ENCODE results near the gene ANKRD34A.
"Not testable (repeated sequence)": the region's sequence is repeated elsewhere in the genome, so short reads cannot be mapped to it uniquely, and the experiment has no call there.

The ANKRD34A gene

GRCh38 chr1:145936247-145936646 is 28.1 kb downstream of the ANKRD34A start:
- Histone ChIP-seq H3K27ac (no peak overlapping the region), H3K9me3 (ENCODE audit: control insufficient read depth, low read length) (no peaks in the 10 kb centered on the region), H2AFZ (no peak overlapping the region), H3K4me1 (no peaks in the 10 kb centered on the region), H3K27me3 (ENCODE audit: control insufficient read depth, insufficient read depth, low read length) (no peaks in the 10 kb centered on the region), H3K4me3 (ENCODE audit: low read depth, low read length) (no peak overlapping the region), H3K79me2 (no peaks in the 10 kb centered on the region), H3K4me2 (ENCODE audit: low read length) (no peak overlapping the region), H3K9ac (no peak overlapping the region), H3K36me3 (ENCODE audit: control insufficient read depth, insufficient read depth, low read length) (no peaks in the 10 kb centered on the region)
- no peak for TF ChIP-seq CTCF (IDR thresholded peaks at IDR 0.05)

- no peak overlapping the region for H3K4me2 ChIP-seq (ENCODE audit: low read length)
- no peak for TF ChIP-seq CTCF (IDR thresholded peaks at IDR 0.05)
- no peaks in the 10 kb centered on the region for H3K9me3 ChIP-seq (ENCODE audit: control insufficient read depth, low read length)
- no peak overlapping the region for H3K9ac ChIP-seq
- no peak overlapping the region for H2AFZ ChIP-seq
- no peak overlapping the region for H3K4me3 ChIP-seq (ENCODE audit: low read depth, low read length)
- no peaks in the 10 kb centered on the region for H3K36me3 ChIP-seq (ENCODE audit: control insufficient read depth, insufficient read depth, low read length)
- H3K27ac ChIP-seq = no peak overlapping the region
- no peaks in the 10 kb centered on the region for H3K4me1 ChIP-seq
- H3K79me2 ChIP-seq = no peaks in the 10 kb centered on the region
- no peaks in the 10 kb centered on the region for H3K27me3 ChIP-seq (ENCODE audit: control insufficient read depth, insufficient read depth, low read length)
These were observed 28.7 kb downstream of the ANKRD34A start for GRCh38 chr1:145935708-145936107.

GRCh38 chr1:145932522-145933009 is 31.8 kb downstream of the ANKRD34A start:
- not testable (repeated sequence) for H3K27ac ChIP-seq; H3K4me1 ChIP-seq; H3K4me2 ChIP-seq (ENCODE audit: low read length); H3K4me3 ChIP-seq (ENCODE audit: low read depth, low read length); H2AFZ ChIP-seq; H3K79me2 ChIP-seq; H3K27me3 ChIP-seq (ENCODE audit: control insufficient read depth, insufficient read depth, low read length); H3K36me3 ChIP-seq (ENCODE audit: control insufficient read depth, insufficient read depth, low read length); H3K9me3 ChIP-seq (ENCODE audit: control insufficient read depth, low read length); H3K9ac ChIP-seq

GRCh38 chr1:145927916-145928643 is 36.3 kb downstream of the ANKRD34A start:
- H3K4me1 ChIP-seq = no peaks in the 10 kb centered on the region
- TF ChIP-seq CTCF (IDR thresholded peaks at IDR 0.05) = no peak
- H3K27ac ChIP-seq = peak overlapping the region; percentile 99
- H3K4me3 ChIP-seq (ENCODE audit: low read depth, low read length) = peak overlapping the region; percentile 96
- peak overlapping the region; percentile 87 for H2AFZ ChIP-seq
- peak overlapping the region; percentile 83 for H3K4me2 ChIP-seq (ENCODE audit: low read length)
- no peaks in the 10 kb centered on the region for H3K9me3 ChIP-seq (ENCODE audit: control insufficient read depth, low read length)
- no peaks in the 10 kb centered on the region for H3K79me2 ChIP-seq
- H3K9ac ChIP-seq = peak overlapping the region; percentile 80
- no peaks in the 10 kb centered on the region for H3K36me3 ChIP-seq (ENCODE audit: control insufficient read depth, insufficient read depth, low read length)
- no peaks in the 10 kb centered on the region for H3K27me3 ChIP-seq (ENCODE audit: control insufficient read depth, insufficient read depth, low read length)

GRCh38 chr1:145927063-145927886 is 37.1 kb downstream of the ANKRD34A start, which contains the start of gene RBM8A:
TSS of gene RBM8A (minus strand) at chr1:145927484. CDS start at chr1:145927426, 58 bp downstream.
- no peaks in the 10 kb centered on the region for H3K79me2 ChIP-seq
- H3K36me3 ChIP-seq (ENCODE audit: control insufficient read depth, insufficient read depth, low read length) = no peaks in the 10 kb centered on the region
- peak within 1 kb of the TSS; percentile 87 for H3K4me2 ChIP-seq (ENCODE audit: low read length)
- peak within 1 kb of the TSS; percentile 99 for H3K27ac ChIP-seq
- TF ChIP-seq CTCF (IDR thresholded peaks at IDR 0.05) = peak; percentile 64
- no peaks in the 10 kb centered on the region for H3K27me3 ChIP-seq (ENCODE audit: control insufficient read depth, insufficient read depth, low read length)
- H3K9ac ChIP-seq = peak within 1 kb of the TSS; percentile 80
- peak within 1 kb of the TSS; percentile 96 for H3K4me3 ChIP-seq (ENCODE audit: low read depth, low read length)
- H3K4me1 ChIP-seq = no peaks in the 10 kb centered on the region
- H2AFZ ChIP-seq = peak within 1 kb of the TSS; percentile 87
- H3K9me3 ChIP-seq (ENCODE audit: control insufficient read depth, low read length) = no peaks in the 10 kb centered on the region
